Endometrial microvascular endothelial cells (primary cell): ENCODE measurements around the gene MKRN1. TPM values are rescaled to one million over a fixed set of nuclear protein-coding genes. Genes with fewer than 3 reads are reported as not detected.
"Not testable (repeated sequence)": the region's sequence is repeated elsewhere in the genome, so short reads cannot be mapped to it uniquely, and the experiment has no call there.

Experiments used
- in situ Hi-C: cut with HindIII; loops from 2 replicates; pipeline ENCODE4 v1.10.0; 2017; ENCODE audit warnings: low sequenced_read_pairs, low pct_unique_long_range_greater_than_20kb; ENCODE audit errors: inconsistent ontology term
- total RNA-seq: library from RNA; depleted of rRNA; stranded (reverse); fragments of >200 nt; gene quantifications from one replicate; pipeline ENCODE4 v1.2.3, GENCODE V29; 2015; ENCODE audit errors: inconsistent ontology term

The MKRN1 gene
- total RNA-seq, 1 donor from 2014 or later, result 50.1 TPM

GRCh38 chr7:140447841-140448240 is 31.5 kb downstream of the MKRN1 start:
- in situ Hi-C loops, result no loop called here

GRCh38 chr7:140446467-140446866 is 32.8 kb downstream of the MKRN1 start:
- in situ Hi-C loops, result no loop called here

GRCh38 chr7:140441519-140441918 is 37.8 kb downstream of the MKRN1 start:
- in situ Hi-C loops, result no loop called here

GRCh38 chr7:140440593-140440992 is 38.7 kb downstream of the MKRN1 start:
- in situ Hi-C loops, result no loop called here

GRCh38 chr7:140439359-140439758 is 39.9 kb downstream of the MKRN1 start:
- in situ Hi-C loops, result no loop called here

- in situ Hi-C loops, result no loop called here
These were observed 43.9 kb downstream of the MKRN1 start for GRCh38 chr7:140435252-140435895.

- in situ Hi-C loops, result no loop called here
These were observed 45.9 kb downstream of the MKRN1 start for GRCh38 chr7:140433396-140433795.

GRCh38 chr7:140426130-140426529 is 53.2 kb downstream of the MKRN1 start:
- in situ Hi-C loops, result no loop called here

GRCh38 chr7:140425718-140426117 is 53.6 kb downstream of the MKRN1 start:
- in situ Hi-C loops, result no loop called here

- in situ Hi-C loops, result no loop called here
These were observed 55.8 kb downstream of the MKRN1 start for GRCh38 chr7:140423501-140423900.

GRCh38 chr7:140421521-140421920 is 57.8 kb downstream of the MKRN1 start:
- in situ Hi-C loops, result no loop called here

GRCh38 chr7:140418653-140419052 is 60.7 kb downstream of the MKRN1 start:
- in situ Hi-C loops, result no loop called here

- in situ Hi-C loops, result not testable (repeated sequence)
These were observed 61.2 kb downstream of the MKRN1 start for GRCh38 chr7:140418156-140418472.

GRCh38 chr7:140417456-140418155 is 61.7 kb downstream of the MKRN1 start:
- in situ Hi-C loops, result no loop called here

GRCh38 chr7:140416560-140416959 is 62.7 kb downstream of the MKRN1 start:
- in situ Hi-C loops, result no loop called here

GRCh38 chr7:140415816-140416215 is 63.5 kb downstream of the MKRN1 start:
- in situ Hi-C loops, result not testable (repeated sequence)

- in situ Hi-C loops, result no loop called here
These were observed 63.9 kb downstream of the MKRN1 start for GRCh38 chr7:140415361-140415760.

GRCh38 chr7:140404565-140405065 is 74.7 kb downstream of the MKRN1 start:
- in situ Hi-C loops, result no loop called here

GRCh38 chr7:140403878-140404564 is 75.3 kb downstream of the MKRN1 start, which contains the start of gene RAB19:
Gene RAB19, plus strand, starts transcription at chr7:140404058. Its CDS starts 3,589 bp downstream, at chr7:140407647.
- in situ Hi-C loops, result no loop called here
